ENCODE measurements around the gene DLGAP1.

DLGAP1 gene

DNA sequence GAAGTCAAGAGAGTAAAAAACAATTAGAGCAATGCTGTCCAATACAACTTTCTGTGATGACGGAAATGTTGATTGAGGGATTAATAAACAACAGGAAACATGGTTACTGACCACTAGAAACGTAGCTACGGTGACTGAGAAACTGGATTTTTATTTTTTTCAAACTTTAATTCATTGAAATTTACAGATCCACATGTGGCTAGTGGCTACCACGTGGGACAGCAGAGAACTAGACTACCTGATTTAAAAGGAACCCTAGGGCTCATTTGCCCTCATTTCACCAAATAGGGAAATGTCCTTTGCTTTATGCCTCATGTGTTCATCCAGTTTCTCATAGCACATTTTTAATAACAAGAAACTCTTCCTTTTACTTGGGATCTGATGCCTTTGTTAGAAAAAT, 592.1 kb downstream of the DLGAP1 start:
- no peak for DNase-seq (ENCODE audit: low spot score)

- DNase-seq (ENCODE audit: low spot score): no peak
Observed at GRCh38 chr18:3861495-3861894, 593.6 kb downstream of the DLGAP1 start.

DNA sequence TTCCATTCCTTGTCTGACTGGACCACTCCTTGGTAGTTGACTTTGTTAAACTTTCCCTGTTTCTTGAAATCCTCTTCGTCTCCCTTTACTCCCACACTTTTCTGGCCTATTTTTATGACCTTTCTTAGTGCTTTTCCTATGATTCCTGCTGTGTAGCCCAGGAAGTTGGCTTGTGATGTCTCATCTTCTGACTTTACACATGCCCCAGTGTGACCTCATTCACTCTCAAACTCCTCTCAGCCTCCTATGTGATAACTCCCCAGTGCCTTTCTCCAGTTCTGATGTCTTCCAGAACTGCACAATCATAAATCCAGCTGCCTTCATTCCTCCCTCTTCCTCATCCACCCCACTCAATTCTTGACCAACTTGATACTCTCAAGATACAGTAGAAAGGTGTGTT, 597.6 kb downstream of the DLGAP1 start:
- DNase-seq (ENCODE audit: low spot score): no peak

DNA sequence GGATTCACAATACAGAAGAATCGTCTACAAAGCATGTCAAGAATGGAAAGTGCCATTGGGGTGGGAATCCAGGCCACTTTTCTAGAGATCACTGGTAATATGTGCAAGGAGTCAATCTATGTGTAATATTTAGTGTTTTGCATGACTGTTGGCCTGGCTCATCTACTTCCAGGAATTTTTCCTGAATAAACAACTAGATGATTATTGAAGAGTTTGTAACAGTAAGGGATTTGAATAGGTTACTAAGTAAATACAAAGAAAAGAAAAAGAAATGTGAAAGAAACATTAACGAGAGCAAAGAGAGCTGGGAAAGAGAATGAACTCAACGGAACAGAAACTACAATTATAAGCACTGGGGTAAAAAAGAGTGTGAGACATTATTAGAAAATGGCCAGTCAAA, 599.1 kb downstream of the DLGAP1 start:
- no peak for DNase-seq (ENCODE audit: low spot score)

DNA sequence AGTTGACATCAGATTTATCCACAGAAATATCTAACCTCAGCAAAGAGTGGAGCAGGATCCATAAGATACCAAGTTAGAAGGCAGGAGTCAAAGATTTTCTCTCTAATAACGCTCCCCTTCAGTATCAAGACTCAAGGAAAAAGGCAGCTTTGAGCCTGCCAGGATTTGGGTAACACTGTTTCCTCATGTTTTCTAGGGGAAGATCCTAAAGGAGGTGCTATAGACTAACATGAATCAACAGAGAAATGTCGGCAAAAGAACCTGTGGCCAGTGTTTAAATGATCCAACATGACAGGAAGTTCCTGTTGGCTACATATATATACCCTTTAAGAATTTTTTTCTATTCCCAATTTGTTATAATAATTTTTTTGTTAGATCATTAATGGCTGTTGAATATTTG, 602.8 kb downstream of the DLGAP1 start:
- DNase-seq (ENCODE audit: low spot score): no peak

GRCh38 chr18:3851159-3851558, 603.9 kb downstream of the DLGAP1 start:
- no peak for DNase-seq (ENCODE audit: low spot score)

DNA sequence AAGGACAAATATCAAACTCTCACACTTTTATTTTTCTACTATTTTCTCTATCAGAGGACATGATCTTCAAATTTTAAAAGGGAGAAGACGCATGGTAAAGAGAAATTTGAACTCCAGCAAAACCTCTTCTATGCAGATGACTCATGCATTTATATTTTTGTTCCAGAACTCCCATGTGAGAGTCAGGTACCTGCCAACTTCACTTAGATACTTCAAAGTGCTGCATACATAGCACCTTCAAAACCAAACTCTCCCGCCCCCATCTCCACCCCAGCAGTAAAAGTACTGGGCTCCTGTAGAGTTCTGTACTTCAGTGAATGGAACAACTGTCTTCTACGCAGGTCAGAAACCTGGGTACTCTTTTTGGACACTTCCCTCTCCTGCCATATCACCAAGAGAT, 606.8 kb downstream of the DLGAP1 start:
- DNase-seq (ENCODE audit: low spot score): no peak

DNA sequence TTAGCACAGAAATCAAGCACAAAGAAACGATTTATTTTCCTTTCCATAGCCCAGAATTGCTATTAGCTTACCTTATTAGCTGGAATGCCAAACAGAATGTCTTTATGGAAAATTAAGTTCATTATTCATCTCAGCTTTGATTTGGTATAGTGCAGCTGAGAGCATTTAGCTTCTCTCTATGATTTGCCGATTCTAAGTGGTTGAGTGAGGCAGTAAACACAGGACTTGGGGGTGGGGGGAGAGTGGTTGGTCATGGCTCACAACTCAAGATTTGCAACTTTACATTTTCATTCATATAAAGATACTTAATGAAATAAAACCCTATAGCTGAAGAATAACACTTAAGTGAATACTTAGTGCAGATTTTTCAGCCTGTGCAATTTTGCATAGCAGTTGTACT, 609.9 kb downstream of the DLGAP1 start:
- no peak for DNase-seq (ENCODE audit: low spot score)

- no peak for DNase-seq (ENCODE audit: low spot score)
Observed at GRCh38 chr18:3842844-3843243, 612.3 kb downstream of the DLGAP1 start.

GRCh38 chr18:3840766-3841165, 614.3 kb downstream of the DLGAP1 start:
- DNase-seq (ENCODE audit: low spot score): no peak

DNA sequence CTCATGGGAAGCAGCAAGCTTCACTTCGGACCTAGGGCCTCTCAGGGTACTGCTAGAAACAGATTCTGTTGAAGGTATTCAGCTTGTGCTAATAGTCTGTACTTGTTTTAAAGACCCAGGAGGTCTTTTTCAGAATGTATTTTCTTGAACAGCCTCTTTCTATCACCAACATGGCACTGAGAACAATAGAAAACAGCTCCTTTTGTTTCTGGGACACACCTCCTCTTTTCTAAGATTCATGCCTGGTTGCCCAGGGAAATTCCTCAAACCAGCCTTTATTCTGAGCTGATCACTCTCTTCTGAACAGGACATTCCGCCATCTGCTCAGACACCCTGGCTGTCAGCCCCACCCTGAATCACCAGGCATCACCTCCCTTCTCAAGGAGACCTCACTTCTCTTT, 615.5 kb downstream of the DLGAP1 start:
- no peak for DNase-seq (ENCODE audit: low spot score)

DNA sequence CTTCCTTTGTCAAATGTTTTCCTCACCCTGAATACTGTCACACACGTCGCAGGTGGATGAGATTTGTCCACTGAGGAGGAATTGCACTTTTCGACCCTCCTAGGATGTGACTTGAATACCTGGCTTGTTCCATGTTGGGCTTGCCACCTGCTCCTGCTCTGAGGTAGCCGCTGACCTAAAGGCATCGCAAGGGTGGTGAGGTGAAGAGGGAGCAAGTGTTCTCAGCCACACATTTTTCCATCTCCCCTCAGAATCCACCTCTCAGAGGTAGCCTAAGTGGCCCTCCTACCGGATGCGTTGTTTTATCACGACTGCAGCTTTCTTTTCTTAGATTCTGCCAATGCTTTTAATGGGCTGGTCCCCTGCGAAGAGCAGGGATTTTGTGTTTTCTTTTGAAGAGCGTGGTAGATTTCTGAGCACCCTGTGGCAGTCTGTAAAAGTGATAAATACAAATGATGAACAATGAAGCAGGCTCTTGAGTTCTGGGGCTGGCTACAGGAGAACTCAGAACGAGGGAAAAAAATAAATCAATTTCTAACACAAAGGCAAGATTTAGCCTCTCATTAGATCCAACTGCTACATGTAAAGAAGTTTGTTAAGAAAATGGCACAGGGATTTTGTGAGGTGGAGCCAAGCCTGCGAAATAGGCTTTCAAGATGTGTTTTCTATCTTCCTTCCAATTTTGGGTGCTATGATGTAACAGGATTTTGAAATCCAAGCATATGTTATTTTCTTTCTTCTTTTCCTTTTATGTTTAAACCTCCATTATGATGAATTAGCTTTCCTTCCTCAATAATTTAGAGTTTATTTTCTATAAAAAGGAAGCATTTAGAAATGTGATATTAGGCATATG, 618.4 kb downstream of the DLGAP1 start:
- no peak for DNase-seq (ENCODE audit: low spot score)

- no peak for DNase-seq (ENCODE audit: low spot score)
Observed at GRCh38 chr18:3832025-3832638, 623.0 kb downstream of the DLGAP1 start.

DNA sequence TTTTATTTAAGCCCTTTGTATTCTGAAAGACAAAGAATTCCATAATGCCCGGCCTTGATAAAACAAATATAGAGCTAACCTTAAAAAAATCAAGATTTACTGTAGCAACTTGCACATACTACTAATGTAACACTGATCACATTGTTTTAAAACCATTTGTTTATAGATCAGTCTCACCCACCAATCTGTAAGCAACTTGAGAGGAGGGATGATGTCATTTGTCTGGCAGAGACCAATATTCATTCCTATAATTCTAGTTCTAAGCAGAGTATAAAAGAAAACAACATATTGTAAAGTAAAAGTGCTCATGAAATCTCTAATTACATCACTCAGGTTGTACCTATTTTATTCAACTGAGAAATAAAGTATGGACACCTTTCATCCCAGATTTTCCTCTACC, 624.5 kb downstream of the DLGAP1 start:
- DNase-seq (ENCODE audit: low spot score): no peak

GRCh38 chr18:3827236-3827845, 627.8 kb downstream of the DLGAP1 start:
- no peak for DNase-seq (ENCODE audit: low spot score)

GRCh38 chr18:3826021-3826420, 629.1 kb downstream of the DLGAP1 start:
- DNase-seq (ENCODE audit: low spot score): no peak

DNA sequence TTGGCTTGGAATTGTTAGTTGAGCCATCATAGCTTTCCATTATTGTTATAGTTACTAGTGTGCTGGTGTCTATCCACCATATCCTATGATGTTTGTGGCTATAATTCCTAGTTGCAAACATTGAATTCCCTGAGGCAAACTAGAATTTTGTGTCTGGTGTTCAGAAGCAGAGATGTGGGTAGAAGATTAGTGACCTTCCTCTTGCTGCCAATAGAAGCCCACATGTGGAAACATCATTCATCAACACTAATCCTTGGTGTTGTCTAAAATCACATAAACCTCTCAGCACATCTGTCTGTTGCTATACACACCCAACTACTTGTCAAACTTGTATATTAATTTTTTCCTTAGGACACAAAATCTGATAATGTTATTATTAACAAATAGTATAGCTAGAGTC, 631.0 kb downstream of the DLGAP1 start:
- no peak for DNase-seq (ENCODE audit: low spot score)

DNA sequence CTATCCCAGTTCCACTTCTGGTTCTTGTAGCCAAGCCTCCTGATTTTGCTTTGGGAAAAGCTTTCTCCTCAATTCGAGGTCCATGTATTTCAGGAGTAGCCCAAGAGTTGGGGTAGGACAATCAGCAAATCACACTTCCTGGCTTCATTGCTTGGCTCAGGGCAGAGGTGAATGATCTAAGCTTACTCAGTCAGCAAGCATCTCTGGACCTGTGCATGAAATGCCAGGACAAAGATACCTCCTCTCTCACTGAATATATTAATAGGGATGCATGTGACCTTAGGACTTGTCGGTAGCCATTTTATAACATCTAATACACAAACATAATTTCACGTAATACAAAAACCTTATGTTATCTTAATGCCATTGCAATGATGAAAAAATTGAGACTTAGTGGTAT, 632.0 kb downstream of the DLGAP1 start:
- no peak for DNase-seq (ENCODE audit: low spot score)

DNA sequence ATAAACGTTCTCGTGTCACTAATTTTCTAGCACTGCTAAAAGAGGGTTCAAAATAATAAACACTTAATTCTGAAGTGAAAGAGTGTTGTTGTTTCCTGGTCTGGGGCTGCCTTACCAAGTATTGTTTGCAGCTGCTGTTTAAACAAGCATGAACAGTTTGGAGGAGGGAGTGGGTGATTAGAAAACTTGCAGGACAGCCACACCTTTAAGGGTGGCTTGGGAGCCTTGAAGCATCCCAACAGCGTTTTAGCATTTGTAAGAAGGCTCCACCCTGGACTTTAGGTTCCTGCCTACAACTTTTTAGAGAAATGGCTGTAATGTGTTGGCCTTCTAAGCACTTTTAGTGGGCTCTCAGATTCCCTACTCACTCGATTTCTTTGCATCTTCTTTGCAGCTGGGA, 633.6 kb downstream of the DLGAP1 start:
- no peak for DNase-seq (ENCODE audit: low spot score)

GRCh38 chr18:3819961-3820360, 635.1 kb downstream of the DLGAP1 start:
- DNase-seq (ENCODE audit: low spot score): no peak

GRCh38 chr18:3816610-3817363, 638.3 kb downstream of the DLGAP1 start:
- DNase-seq (ENCODE audit: low spot score): no peak

- no peak for DNase-seq (ENCODE audit: low spot score)
Observed at GRCh38 chr18:3815991-3816390, 639.1 kb downstream of the DLGAP1 start.

DNA sequence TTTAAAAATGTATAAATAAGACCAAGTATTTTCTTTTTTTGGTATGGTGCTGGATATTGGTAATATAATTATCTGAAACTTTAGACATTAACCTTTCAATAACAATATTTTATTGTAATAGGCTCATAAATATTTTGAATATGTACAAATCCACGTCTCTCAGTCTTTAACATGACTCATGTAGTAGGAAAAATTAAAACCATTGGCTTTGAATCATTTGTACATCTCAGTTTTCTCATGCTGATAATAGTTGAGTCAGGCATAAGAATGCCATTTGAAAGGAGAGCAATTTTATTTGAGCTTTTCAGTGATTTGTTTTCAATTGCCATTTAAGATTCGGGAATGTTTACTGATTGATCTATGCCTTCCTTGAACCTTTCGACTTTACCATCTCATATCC, 640.3 kb downstream of the DLGAP1 start:
- no peak for DNase-seq (ENCODE audit: low spot score)

Measured in iPS-NIHi11 (cell line).